GM23338 (cell line): Measurements from ENCODE around the gene DNAH9.

Source experiments
- CTCF ChIP-seq, 2 experiments: fragments of 200-600 bp in 1 of 2; sonication (generic) in 1 of 2; conservative IDR thresholded peaks; 2 replicates each; pipeline versions ENCODE4 v1.5.1 to v1.6.1; 2016 to 2017; ENCODE audit warnings: antibody characterized with exemption in 2 of 2, low read depth in 2 of 2, mild to moderate bottlenecking in 2 of 2, moderate library complexity in 1 of 2
- POLR2AphosphoS5 ChIP-seq: IDR thresholded peaks from 2 replicates; pipeline ENCODE4 v1.6.1; 2016; ENCODE audit warnings: antibody characterized with exemption, low read depth

- TF ChIP-seq CTCF (conservative IDR thresholded peaks at IDR 0.05; ENCODE audit: low read depth in 2 of 2) (no peak), POLR2AphosphoS5 (no peak)
Observed at GRCh38 chr17:11719856-11720255, 121.6 kb downstream of the DNAH9 start.
